Endothelial cell of umbilical vein (primary cell): Measurements from ENCODE around the gene RYR3. TPM values are rescaled to one million over a fixed set of nuclear protein-coding genes. Genes with fewer than 3 reads are reported as not detected.

Experiments used
- BruUV-seq: library from RNA; stranded (reverse); fragments of 400-500 nt; replicated peaks from 2 replicates; lab custom pipeline; 2021; lab: Mats Ljungman, UMichigan
- CTCF ChIA-PET: fragments of 300-600, 350-600 bp; sonication (Branson Sonifier 250); formaldehyde crosslinking; loops from one replicate; lab custom pipeline; 2021; ENCODE audit warnings: antibody characterized with exemption, inconsistent platforms; lab: Charles Lee
- POLR2A ChIA-PET: fragments of 300-600, 350-600 bp; sonication (Branson Sonifier 250); formaldehyde crosslinking; loops from one replicate; lab custom pipeline; 2021; ENCODE audit warnings: antibody characterized with exemption, inconsistent platforms; lab: Charles Lee
- DNase-seq: peaks from one replicate; pipeline ENCODE4 v3.0.0-alpha.2; 2011; ENCODE audit warnings: low read depth, low spot score
- FAIRE-seq: peaks from 2 replicates; lab custom pipeline; 2011; peaks lifted over from hg19 to GRCh38; lab: Jason Lieb, UNC
- H2AFZ ChIP-seq: 2 replicates; pipeline ENCODE4 v1.6.0; 2012; ENCODE audit warnings: low read depth, low read length, control low read depth, inconsistent platforms
- H3K27ac ChIP-seq: 2 replicates; pipeline ENCODE4 v1.5.1; 2011; ENCODE audit warnings: low read depth, mild to moderate bottlenecking, control low read depth, low read length, moderate library complexity; ENCODE audit not compliant: insufficient read depth
- H3K27me3 ChIP-seq, 2 experiments: 2 replicates each; pipeline versions ENCODE4 v1.6.0 to v1.6.1; 2011; ENCODE audit warnings: low read length in 2 of 2, mixed read lengths in 1 of 2; ENCODE audit not compliant: control insufficient read depth in 2 of 2, insufficient read depth in 2 of 2
- H3K36me3 ChIP-seq, 2 experiments: 2 replicates in 1 of 2; 3 replicates in 1 of 2; pipeline ENCODE4 v1.5.1; 2011; ENCODE audit warnings: low read length in 2 of 2, mild to moderate bottlenecking in 1 of 2, moderate library complexity in 1 of 2; ENCODE audit not compliant: control insufficient read depth in 2 of 2, insufficient read depth in 2 of 2; ENCODE audit errors: extremely low read depth in 1 of 2
- H3K4me1 ChIP-seq: 3 replicates; pipeline ENCODE4 v1.5.1; 2011; ENCODE audit warnings: mild to moderate bottlenecking, low read length; ENCODE audit not compliant: control insufficient read depth, insufficient read depth; ENCODE audit errors: extremely low read depth
- H3K4me2 ChIP-seq: 2 replicates; pipeline ENCODE4 v1.6.1; 2011; ENCODE audit warnings: low read length, control low read depth, mixed read lengths; ENCODE audit not compliant: insufficient read depth
- H3K4me3 ChIP-seq, 3 experiments: fragments of 200-600 bp in 1 of 3; sonication (generic), shearing (Covaris generic) in 1 of 3; replicated peaks in 1 of 3; 2 replicates each; pipeline ENCODE4 v1.5.1; 2011 to 2016; ENCODE audit warnings: control low read depth in 3 of 3, low read length in 3 of 3, mild to moderate bottlenecking in 2 of 3, inconsistent platforms in 1 of 3, low read depth in 1 of 3, moderate library complexity in 1 of 3; ENCODE audit not compliant: insufficient read depth in 1 of 3
- H3K79me2 ChIP-seq: 2 replicates; pipeline ENCODE4 v1.6.0; 2012; ENCODE audit warnings: low read length, inconsistent platforms; ENCODE audit not compliant: control insufficient read depth, insufficient read depth
- H3K9ac ChIP-seq: replicated peaks from 2 replicates; pipeline ENCODE3; 2011; ENCODE audit warnings: low read length, control low read depth; ENCODE audit not compliant: insufficient read depth; ENCODE audit errors: extremely low read depth
- H3K9me1 ChIP-seq: replicated peaks from 3 replicates; pipeline ENCODE4 v1.6.0; 2011; ENCODE audit warnings: mild to moderate bottlenecking, low read length; ENCODE audit not compliant: control insufficient read depth, insufficient read depth; ENCODE audit errors: extremely low read depth
- H3K9me3 ChIP-seq: replicated peaks from 2 replicates; pipeline ENCODE4 v1.5.1; 2012; ENCODE audit warnings: low read length, inconsistent platforms; ENCODE audit not compliant: control insufficient read depth, insufficient read depth
- H4K20me1 ChIP-seq: replicated peaks from 2 replicates; pipeline ENCODE3; 2011; ENCODE audit warnings: mild to moderate bottlenecking, low read length; ENCODE audit not compliant: control insufficient read depth, insufficient read depth; ENCODE audit errors: extremely low read depth
- JUN ChIP-seq: IDR thresholded peaks from 2 replicates; pipeline ENCODE4 v1.6.1; 2011; ENCODE audit warnings: borderline replicate concordance, low read depth; ENCODE audit not compliant: insufficient read length, insufficient read depth
- MYC ChIP-seq: IDR thresholded peaks from one replicate; pipeline ENCODE4 v1.6.1; 2011; ENCODE audit warnings: mild to moderate bottlenecking, low read depth, low read length
- POLR2A ChIP-seq: IDR thresholded peaks from 2 replicates; pipeline ENCODE4 v1.6.1; 2012; ENCODE audit warnings: low read depth, mild to moderate bottlenecking, control low read depth, low read length
- POLR2AphosphoS5 ChIP-seq: IDR thresholded peaks from 2 replicates; pipeline ENCODE4 v1.6.1; 2012; ENCODE audit warnings: low read depth, mild to moderate bottlenecking, control low read depth, low read length, moderate library complexity; ENCODE audit not compliant: insufficient read depth
- dilution Hi-C: fragments of 300-500 bp; cut with MboI; formaldehyde crosslinking; loops from one replicate; pipeline ENCODE4 v1.15.0; 2019; ENCODE audit warnings: low sequenced_read_pairs; ENCODE audit not compliant: extremely low pct_ligation_motif_present
- intact Hi-C: fragments of 100-400 bp; cut with micrococcal nuclease; formaldehyde crosslinking; loops from one replicate; pipeline ENCODE4 v1.10.0; 2022
- polyA plus RNA-seq, 4 experiments: library from polyadenylated mRNA; depleted of rRNA in 3 of 4; stranded (reverse) in 3 of 4; unstranded in 1 of 4; fragments of >200 nt; gene quantifications; 2 replicates each; pipeline versions ENCODE4 v1.2.1 to v1.2.3, GENCODE V29; 2011 to 2012; ENCODE audit warnings: missing spikeins in 1 of 4
- total RNA-seq: library from RNA; stranded (reverse); gene quantifications from 2 replicates; pipeline ENCODE4 v1.2.3, GENCODE V29; 2021
- TF ChIP-seq, protein P1 (sequence below), 2 donors: IDR thresholded peaks; 1 replicate in 1 of 2; 2 replicates in 1 of 2; pipeline ENCODE4 v1.5.1; 2011; ENCODE audit warnings: low read length in 2 of 2, mild to moderate bottlenecking in 2 of 2, moderate library complexity in 2 of 2, control low read depth in 1 of 2, inconsistent platforms in 1 of 2, low read depth in 1 of 2; ENCODE audit not compliant: insufficient read depth in 1 of 2; ENCODE audit errors: extremely low read depth in 1 of 2
- TF ChIP-seq, protein P2 (sequence below): IDR thresholded peaks from 2 replicates; pipeline ENCODE4 v1.6.1; 2011; ENCODE audit not compliant: insufficient read depth, insufficient read length

Gene RYR3
- total and polyA plus RNA-seq, 2 donors (not counting 3 experiments of a cell fraction or from before 2014, with no cell fraction given): not detected

DNA sequence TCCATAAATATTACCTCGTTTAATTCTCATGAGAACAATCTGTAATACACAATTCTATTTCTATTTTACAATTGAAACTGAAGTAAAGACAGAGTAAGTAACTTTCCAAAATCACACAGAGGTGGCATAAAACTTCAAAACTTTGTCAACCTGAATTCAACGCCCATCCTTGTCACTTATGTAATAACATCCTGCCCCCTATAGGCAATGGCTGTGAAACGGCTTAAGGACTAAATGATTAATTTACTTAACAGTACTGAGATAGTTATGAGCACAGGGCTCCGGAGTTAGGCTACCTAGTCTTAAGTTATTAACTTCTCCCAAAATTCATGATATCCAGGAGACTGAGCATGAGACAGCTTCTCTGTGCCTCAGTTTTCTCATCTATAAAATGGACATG is 364.5 kb downstream of the RYR3 start:
- CTCF ChIA-PET: interaction anchor here (2.8 kb wide), 1 partner anchor 25 kb away, joined by 10 read pairs; no protein-coding TSS in a partner anchor
- no peak overlapping the region for H3K4me2 ChIP-seq
- no peaks in the 10 kb centered on the region for H3K4me1 ChIP-seq
- no peak overlapping the region for H2AFZ ChIP-seq
- H3K27me3 ChIP-seq: peaks cover 7 to 9% of the 10 kb centered on the region in 2 experiments
- H3K9me3 ChIP-seq: no peaks in the 10 kb centered on the region
- no peak overlapping the region for H3K4me3 ChIP-seq
- POLR2A ChIA-PET: no interaction called here
- no peak overlapping the region for H3K27ac ChIP-seq
- DNase-seq (peak; percentile 28), FAIRE-seq (peak; percentile 58)
- no peaks in the 10 kb centered on the region for H3K79me2 ChIP-seq
- intact Hi-C loops (no loop called here), dilution Hi-C loops (no loop called here)
- H3K9me1 ChIP-seq: no peaks in the 10 kb centered on the region
- no peaks in the 10 kb centered on the region for H3K36me3 ChIP-seq
- no peak overlapping the region for H3K9ac ChIP-seq
- no peaks in the 10 kb centered on the region for H4K20me1 ChIP-seq
- no TSS peak for BruUV-seq
- no peak for TF ChIP-seq JUN
- TF ChIP-seq POLR2AphosphoS5: no peak
- no peak for TF ChIP-seq MYC
- TF ChIP-seq, protein P1, sequence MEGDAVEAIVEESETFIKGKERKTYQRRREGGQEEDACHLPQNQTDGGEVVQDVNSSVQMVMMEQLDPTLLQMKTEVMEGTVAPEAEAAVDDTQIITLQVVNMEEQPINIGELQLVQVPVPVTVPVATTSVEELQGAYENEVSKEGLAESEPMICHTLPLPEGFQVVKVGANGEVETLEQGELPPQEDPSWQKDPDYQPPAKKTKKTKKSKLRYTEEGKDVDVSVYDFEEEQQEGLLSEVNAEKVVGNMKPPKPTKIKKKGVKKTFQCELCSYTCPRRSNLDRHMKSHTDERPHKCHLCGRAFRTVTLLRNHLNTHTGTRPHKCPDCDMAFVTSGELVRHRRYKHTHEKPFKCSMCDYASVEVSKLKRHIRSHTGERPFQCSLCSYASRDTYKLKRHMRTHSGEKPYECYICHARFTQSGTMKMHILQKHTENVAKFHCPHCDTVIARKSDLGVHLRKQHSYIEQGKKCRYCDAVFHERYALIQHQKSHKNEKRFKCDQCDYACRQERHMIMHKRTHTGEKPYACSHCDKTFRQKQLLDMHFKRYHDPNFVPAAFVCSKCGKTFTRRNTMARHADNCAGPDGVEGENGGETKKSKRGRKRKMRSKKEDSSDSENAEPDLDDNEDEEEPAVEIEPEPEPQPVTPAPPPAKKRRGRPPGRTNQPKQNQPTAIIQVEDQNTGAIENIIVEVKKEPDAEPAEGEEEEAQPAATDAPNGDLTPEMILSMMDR (IDR thresholded peaks at IDR 0.05; ENCODE audit: extremely low read depth in 1 of 2, insufficient read depth in 1 of 2, low read depth in 1 of 2, low read length in 2 of 2): peak; percentile 15 to 16
- no peak for TF ChIP-seq POLR2A

DNA sequence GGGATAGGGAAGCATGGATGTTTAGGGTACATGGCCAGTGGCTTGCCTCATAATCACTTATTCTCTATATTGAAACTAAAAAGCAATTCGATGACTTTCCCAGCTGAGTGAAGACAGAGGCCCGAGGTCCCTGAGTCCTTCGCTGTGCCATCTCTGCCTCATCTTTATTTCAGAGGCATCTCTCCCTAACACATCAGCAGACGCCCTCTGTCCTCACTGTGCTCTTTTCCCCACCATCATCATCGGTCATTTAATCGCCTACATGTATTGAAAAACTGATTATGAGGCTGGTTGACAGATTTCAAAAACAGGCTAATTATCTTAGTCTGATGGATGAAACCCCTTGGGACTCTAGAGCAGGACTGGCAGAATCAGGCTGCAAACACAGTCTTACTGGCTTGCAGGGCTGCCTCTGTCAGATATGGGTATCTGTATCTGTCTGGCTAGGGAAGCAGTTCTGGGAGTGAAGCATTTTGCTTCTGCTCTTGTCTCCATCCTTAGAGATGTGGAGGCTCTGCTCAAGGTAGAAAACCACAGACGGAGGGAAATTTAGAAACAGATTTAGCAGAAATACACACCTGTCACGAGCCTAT is 366.6 kb downstream of the RYR3 start:
- FAIRE-seq: no peak
- H3K27ac ChIP-seq: no peak overlapping the region
- no peak for DNase-seq
- dilution Hi-C loops (no loop called here), intact Hi-C loops (no loop called here)
- H4K20me1 ChIP-seq: no peaks in the 10 kb centered on the region
- H3K4me1 ChIP-seq: no peaks in the 10 kb centered on the region
- no peaks in the 10 kb centered on the region for H3K9me1 ChIP-seq
- peaks cover 7 to 11% of the 10 kb centered on the region in 2 experiments for H3K27me3 ChIP-seq
- H3K36me3 ChIP-seq: no peaks in the 10 kb centered on the region
- TF ChIP-seq, protein P2, sequence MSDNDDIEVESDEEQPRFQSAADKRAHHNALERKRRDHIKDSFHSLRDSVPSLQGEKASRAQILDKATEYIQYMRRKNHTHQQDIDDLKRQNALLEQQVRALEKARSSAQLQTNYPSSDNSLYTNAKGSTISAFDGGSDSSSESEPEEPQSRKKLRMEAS: no peak
- TF ChIP-seq POLR2A (no peak), POLR2AphosphoS5 (no peak), JUN (no peak)
- H3K9me3 ChIP-seq: no peaks in the 10 kb centered on the region
- no TSS peak for BruUV-seq
- ChIA-PET POLR2A (no interaction called here), CTCF (no interaction called here)
- H3K4me2 ChIP-seq: no peak overlapping the region
- no peaks in the 10 kb centered on the region for H3K79me2 ChIP-seq
- no peak overlapping the region for H3K9ac ChIP-seq
- no peak overlapping the region for H3K4me3 ChIP-seq
- H2AFZ ChIP-seq: no peak overlapping the region
